ENCODE results near the gene IKBKE.

DNA sequence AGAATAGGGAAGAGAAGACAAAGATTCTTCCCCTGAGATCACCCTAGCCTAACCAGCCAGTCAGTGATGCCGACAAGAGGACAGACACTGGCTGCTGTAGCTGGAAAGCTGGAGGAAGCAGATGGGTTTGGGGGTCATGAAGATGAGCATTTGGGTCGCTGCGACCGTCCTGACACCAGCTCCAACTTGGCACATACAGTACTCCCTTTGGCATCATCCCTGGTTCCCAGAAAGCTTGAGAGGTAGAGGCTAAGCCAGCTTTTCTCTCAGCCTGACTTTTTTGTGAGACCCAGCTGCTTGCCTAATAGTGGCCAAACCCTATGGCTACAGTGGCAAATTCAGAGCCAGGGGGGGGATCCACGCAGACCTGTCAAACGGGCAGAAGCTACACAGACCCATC is 43.0 kb upstream of the IKBKE start:
- no peak for TF ChIP-seq ZNF274 (IDR thresholded peaks at IDR 0.05; ENCODE audit: low read depth, low read length)
- TF ChIP-seq, protein P1, sequence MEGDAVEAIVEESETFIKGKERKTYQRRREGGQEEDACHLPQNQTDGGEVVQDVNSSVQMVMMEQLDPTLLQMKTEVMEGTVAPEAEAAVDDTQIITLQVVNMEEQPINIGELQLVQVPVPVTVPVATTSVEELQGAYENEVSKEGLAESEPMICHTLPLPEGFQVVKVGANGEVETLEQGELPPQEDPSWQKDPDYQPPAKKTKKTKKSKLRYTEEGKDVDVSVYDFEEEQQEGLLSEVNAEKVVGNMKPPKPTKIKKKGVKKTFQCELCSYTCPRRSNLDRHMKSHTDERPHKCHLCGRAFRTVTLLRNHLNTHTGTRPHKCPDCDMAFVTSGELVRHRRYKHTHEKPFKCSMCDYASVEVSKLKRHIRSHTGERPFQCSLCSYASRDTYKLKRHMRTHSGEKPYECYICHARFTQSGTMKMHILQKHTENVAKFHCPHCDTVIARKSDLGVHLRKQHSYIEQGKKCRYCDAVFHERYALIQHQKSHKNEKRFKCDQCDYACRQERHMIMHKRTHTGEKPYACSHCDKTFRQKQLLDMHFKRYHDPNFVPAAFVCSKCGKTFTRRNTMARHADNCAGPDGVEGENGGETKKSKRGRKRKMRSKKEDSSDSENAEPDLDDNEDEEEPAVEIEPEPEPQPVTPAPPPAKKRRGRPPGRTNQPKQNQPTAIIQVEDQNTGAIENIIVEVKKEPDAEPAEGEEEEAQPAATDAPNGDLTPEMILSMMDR (IDR thresholded peaks at IDR 0.05 in 2 of 3, conservative IDR thresholded peaks at IDR 0.05 in 1 of 3; ENCODE audit: borderline replicate concordance in 1 of 3, insufficient read depth in 1 of 3, low read depth in 2 of 3, low read length in 2 of 3) = no peak
- TF ChIP-seq EZH2phosphoT487 (IDR thresholded peaks at IDR 0.05; ENCODE audit: borderline replicate concordance) = no peak
- TF ChIP-seq, protein P2, sequence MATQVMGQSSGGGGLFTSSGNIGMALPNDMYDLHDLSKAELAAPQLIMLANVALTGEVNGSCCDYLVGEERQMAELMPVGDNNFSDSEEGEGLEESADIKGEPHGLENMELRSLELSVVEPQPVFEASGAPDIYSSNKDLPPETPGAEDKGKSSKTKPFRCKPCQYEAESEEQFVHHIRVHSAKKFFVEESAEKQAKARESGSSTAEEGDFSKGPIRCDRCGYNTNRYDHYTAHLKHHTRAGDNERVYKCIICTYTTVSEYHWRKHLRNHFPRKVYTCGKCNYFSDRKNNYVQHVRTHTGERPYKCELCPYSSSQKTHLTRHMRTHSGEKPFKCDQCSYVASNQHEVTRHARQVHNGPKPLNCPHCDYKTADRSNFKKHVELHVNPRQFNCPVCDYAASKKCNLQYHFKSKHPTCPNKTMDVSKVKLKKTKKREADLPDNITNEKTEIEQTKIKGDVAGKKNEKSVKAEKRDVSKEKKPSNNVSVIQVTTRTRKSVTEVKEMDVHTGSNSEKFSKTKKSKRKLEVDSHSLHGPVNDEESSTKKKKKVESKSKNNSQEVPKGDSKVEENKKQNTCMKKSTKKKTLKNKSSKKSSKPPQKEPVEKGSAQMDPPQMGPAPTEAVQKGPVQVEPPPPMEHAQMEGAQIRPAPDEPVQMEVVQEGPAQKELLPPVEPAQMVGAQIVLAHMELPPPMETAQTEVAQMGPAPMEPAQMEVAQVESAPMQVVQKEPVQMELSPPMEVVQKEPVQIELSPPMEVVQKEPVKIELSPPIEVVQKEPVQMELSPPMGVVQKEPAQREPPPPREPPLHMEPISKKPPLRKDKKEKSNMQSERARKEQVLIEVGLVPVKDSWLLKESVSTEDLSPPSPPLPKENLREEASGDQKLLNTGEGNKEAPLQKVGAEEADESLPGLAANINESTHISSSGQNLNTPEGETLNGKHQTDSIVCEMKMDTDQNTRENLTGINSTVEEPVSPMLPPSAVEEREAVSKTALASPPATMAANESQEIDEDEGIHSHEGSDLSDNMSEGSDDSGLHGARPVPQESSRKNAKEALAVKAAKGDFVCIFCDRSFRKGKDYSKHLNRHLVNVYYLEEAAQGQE (IDR thresholded peaks at IDR 0.05; ENCODE audit: low read depth) = no peak
- TF ChIP-seq, protein P3, sequence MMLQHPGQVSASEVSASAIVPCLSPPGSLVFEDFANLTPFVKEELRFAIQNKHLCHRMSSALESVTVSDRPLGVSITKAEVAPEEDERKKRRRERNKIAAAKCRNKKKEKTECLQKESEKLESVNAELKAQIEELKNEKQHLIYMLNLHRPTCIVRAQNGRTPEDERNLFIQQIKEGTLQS (IDR thresholded peaks at IDR 0.05) = no peak
